Tibial artery (tissue), 4 donors: ENCODE measurements around the gene CYSTM1.

ENCODE experiments used
- DNase-seq, 2 donors: peaks; one replicate each; pipeline ENCODE4 v3.0.0-alpha.2; 2019
- H3K27ac ChIP-seq, 2 donors: fragments of 200-600 bp; sonication (generic) in 1 of 2; 1 replicate in 1 of 2; 2 replicates in 1 of 2; pipeline ENCODE4 v1.5.1; 2018 to 2019; ENCODE audit warnings: mild to moderate bottlenecking in 1 of 2
- H3K27me3 ChIP-seq, 2 donors: fragments of 200-600 bp; sonication (generic) in 1 of 2; one replicate each; pipeline versions ENCODE4 v1.5.1 to v1.6.0; 2016 to 2019
- H3K36me3 ChIP-seq, 3 donors: fragments of 200-600 bp; sonication (generic) in 2 of 3; one replicate each; pipeline ENCODE4 v1.5.1; 2016 to 2019; ENCODE audit warnings: mild to moderate bottlenecking in 2 of 3
- H3K4me1 ChIP-seq, 4 donors: fragments of 200-600 bp; sonication (generic) in 2 of 4; 1 replicate in 3 of 4; 2 replicates in 1 of 4; pipeline ENCODE4 v1.5.1; 2016 to 2019
- H3K4me3 ChIP-seq, 2 donors: fragments of 200-600 bp; sonication (generic) in 1 of 2; 1 replicate in 1 of 2; 2 replicates in 1 of 2; pipeline ENCODE4 v1.5.1; 2018 to 2019; ENCODE audit warnings: mild to moderate bottlenecking in 2 of 2
- H3K9me3 ChIP-seq, 3 donors: fragments of 200-600 bp; sonication (generic) in 1 of 3; one replicate each; pipeline ENCODE4 v1.5.1; 2016 to 2019
- intact Hi-C: fragments of 100-400 bp; cut with DNase I; formaldehyde crosslinking; loops from one replicate; pipeline ENCODE4 v1.15.0; 2023; ENCODE audit warnings: low total_unique reads
- TF ChIP-seq, protein P1 (sequence below), 2 experiments: fragments of 200-600 bp in 1 of 2; fragments of 450-650 bp in 1 of 2; IDR thresholded peaks; one replicate each; pipeline ENCODE4 v1.5.1; 2017 to 2019; ENCODE audit warnings: antibody characterized with exemption in 2 of 2, mild to moderate bottlenecking in 1 of 2, moderate library complexity in 1 of 2

CYSTM1 gene

DNA sequence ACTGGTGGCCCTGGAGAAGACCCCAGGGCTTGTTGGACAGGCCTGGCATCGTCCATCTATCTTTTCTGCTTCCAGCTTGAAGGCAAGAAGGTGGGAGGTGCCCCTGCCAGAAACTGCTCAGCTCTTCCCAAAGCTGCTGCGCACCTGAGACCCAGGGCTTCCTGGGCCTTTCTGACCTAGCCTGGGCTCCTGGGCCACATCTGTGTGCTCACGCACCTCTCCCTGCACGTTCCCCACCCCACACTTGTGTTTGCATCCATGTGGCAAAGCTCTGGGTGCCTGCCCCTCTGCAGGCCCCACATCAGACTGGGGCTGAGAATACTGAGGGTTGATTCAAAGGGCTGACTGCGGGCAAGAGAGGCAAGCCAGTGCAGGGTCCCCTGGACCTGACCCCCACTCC is 64.5 kb downstream of the CYSTM1 start:
- H3K4me3 ChIP-seq, result no peak overlapping the region
- no peaks in the 10 kb centered on the region for H3K27me3 ChIP-seq
- intact Hi-C loops, result no loop called here
- DNase-seq, result no peak
- peaks cover 0 to 7% (median 0%) of the 10 kb centered on the region in 3 donors for H3K36me3 ChIP-seq
- H3K9me3 ChIP-seq, result no peaks in the 10 kb centered on the region
- H3K27ac ChIP-seq, result peak overlapping the region in 1 of 2 donors; percentile 12
- TF ChIP-seq, protein P1, sequence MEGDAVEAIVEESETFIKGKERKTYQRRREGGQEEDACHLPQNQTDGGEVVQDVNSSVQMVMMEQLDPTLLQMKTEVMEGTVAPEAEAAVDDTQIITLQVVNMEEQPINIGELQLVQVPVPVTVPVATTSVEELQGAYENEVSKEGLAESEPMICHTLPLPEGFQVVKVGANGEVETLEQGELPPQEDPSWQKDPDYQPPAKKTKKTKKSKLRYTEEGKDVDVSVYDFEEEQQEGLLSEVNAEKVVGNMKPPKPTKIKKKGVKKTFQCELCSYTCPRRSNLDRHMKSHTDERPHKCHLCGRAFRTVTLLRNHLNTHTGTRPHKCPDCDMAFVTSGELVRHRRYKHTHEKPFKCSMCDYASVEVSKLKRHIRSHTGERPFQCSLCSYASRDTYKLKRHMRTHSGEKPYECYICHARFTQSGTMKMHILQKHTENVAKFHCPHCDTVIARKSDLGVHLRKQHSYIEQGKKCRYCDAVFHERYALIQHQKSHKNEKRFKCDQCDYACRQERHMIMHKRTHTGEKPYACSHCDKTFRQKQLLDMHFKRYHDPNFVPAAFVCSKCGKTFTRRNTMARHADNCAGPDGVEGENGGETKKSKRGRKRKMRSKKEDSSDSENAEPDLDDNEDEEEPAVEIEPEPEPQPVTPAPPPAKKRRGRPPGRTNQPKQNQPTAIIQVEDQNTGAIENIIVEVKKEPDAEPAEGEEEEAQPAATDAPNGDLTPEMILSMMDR (IDR thresholded peaks at IDR 0.05), result no peak
- peaks cover 0 to 32% (median 27%) of the 10 kb centered on the region in 4 donors for H3K4me1 ChIP-seq

DNA sequence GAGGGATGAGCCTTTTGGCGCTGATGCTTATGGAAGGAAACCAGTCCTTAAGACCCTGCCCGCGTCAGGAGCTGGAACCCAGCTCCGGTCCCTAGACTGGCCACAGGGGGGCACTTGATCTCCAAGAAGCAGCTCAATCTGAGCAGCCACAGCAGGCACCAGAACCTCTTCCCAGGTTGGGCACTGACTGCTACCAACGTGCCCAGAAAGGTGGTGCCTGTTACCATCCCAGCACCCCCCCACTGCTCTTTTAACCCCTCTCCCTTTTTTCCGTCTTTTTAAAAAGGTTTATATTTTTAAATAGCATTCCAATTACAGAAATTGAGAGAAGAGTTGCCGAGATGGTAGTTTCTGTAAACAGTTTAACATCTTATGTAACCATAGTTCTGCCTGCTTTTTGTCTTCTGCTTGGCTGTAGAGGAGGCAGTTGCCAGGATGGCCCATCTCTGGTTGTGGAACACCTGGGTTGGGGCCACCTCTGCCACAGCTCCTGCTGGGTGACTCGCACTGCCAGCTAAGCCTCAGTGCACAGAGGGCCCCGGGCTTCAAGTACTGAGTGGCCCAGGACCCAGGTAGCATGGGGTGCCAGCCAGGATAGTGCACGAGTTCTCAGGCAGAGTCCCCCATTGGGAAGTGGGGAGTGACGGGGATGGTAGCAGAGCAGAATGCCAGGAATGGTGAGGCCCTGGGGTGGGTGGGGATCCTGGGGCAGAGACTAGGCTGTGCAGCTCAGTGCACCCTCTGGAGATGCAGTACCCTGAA is 65.1 kb downstream of the CYSTM1 start:
- DNase-seq, result peak; percentile 59 to 78
- Histone ChIP-seq H3K4me3 (no peak overlapping the region), H3K27ac (peak overlapping the region in 1 of 2 donors; percentile 12), H3K36me3 (peaks cover 1 to 7% (median 3%) of the 10 kb centered on the region in 3 donors), H3K27me3 (no peaks in the 10 kb centered on the region), H3K4me1 (peaks cover 0 to 37% (median 30%) of the 10 kb centered on the region in 4 donors), H3K9me3 (no peaks in the 10 kb centered on the region)
- TF ChIP-seq, protein P1 (IDR thresholded peaks at IDR 0.05), result peak; percentile 67 to 71
- intact Hi-C loops, result no loop called here

DNA sequence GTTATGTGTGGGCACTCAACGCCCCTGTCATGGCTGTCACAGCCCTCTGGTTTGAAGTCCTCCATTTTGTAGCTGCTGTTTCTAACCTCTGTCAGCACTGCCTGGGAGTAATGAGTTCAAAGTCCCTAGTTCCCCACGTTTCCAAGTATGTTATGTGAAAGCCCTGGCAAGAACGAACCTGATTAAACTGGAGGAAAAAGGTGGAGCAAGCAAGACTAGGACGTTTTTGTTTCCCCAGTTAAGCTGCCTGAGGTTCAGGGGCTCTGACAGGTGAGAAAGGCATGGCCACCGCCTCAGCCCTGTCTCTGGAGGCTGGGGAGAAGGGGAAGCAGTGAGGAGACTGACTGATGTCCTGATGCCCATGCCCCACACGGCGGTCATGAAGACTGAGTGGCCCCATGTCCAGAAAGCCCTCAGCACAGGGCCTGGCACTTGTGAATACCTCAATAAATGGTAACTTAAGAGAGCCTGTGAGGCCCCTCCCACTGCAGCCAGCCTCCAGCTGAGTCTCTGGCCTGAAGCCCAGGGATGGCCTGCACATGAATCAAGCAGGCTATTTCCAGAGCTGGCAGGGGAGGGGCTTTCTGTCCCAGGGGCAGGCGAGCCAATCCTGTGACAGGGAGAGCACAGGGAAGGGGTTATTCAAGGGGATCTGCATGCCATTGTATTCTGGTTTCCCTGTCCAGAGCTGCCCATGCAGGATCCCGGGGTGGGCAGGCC is 66.2 kb downstream of the CYSTM1 start:
- peaks cover 0 to 43% (median 34%) of the 10 kb centered on the region in 4 donors for H3K4me1 ChIP-seq
- peak overlapping the region; percentile 33 to 56 for H3K27ac ChIP-seq
- no peak overlapping the region for H3K4me3 ChIP-seq
- DNase-seq, result peak; percentile 89 to 94
- no peaks in the 10 kb centered on the region for H3K9me3 ChIP-seq
- TF ChIP-seq, protein P1 (IDR thresholded peaks at IDR 0.05), result no peak
- no peaks in the 10 kb centered on the region for H3K27me3 ChIP-seq
- intact Hi-C loops, result no loop called here
- peaks cover 3 to 16% (median 7%) of the 10 kb centered on the region in 3 donors for H3K36me3 ChIP-seq

DNA sequence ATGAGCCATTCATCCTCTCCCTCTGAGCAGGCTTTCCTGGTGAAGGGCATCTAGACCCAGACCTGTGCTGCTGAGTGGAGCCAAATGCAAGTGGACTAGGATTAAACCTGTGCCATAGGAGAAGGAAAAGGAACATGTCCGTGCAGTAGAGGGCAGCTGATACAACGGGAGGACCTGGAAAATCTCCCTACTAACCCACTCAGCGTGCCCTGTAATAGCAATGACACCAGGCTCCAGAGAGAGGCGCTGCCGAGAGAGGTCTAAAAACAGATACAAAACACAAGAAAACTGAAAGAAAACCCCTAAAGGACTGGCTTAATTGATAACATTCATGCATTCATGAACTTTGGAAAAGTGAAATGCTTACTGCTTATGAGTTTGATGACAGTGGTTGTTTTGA is 67.1 kb downstream of the CYSTM1 start:
- no peak overlapping the region for H3K4me3 ChIP-seq
- peak overlapping the region; percentile 27 to 56 for H3K27ac ChIP-seq
- TF ChIP-seq, protein P1 (IDR thresholded peaks at IDR 0.05), result no peak
- DNase-seq, result no peak
- peaks cover 0 to 49% (median 39%) of the 10 kb centered on the region in 4 donors for H3K4me1 ChIP-seq
- peaks cover 3 to 19% (median 7%) of the 10 kb centered on the region in 3 donors for H3K36me3 ChIP-seq
- no peaks in the 10 kb centered on the region for H3K27me3 ChIP-seq
- intact Hi-C loops, result no loop called here
- no peaks in the 10 kb centered on the region for H3K9me3 ChIP-seq

DNA sequence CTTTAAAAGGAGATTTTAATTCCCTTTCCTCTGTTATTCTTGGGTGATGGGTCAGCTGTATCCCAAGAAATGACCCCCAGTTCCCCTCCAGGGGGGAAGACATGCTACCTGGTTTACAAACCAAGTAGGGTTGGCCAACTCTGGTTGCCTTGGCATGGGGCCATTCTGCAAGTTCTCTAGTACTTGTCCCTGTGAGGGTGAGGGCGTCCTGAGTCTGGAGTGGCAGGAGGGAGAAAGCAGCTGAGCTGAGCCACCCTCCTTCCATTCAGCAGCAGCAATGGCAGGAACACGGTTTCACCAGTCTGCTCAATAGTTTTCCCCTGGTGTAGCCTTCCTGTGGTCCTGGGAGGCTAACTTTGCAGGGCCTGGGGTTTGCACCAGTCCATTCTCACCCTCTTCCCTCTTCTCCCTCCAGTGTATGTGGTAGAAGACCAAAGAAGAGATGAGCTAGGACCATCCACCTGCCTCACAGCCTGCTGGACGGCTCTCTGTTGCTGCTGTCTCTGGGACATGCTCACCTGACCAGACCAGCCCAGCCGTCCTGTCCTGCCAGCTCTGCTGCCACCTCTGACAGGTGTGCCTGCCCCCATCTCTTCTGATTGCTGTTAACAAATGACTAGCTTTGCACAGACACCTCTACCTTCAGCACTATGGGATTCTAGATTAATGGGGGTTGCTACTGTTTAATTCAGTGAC is 68.0 kb downstream of the CYSTM1 start:
- intact Hi-C loops, result no loop called here
- no peak overlapping the region for H3K4me3 ChIP-seq
- H3K27me3 ChIP-seq, result no peaks in the 10 kb centered on the region
- H3K36me3 ChIP-seq, result peaks cover 3 to 19% (median 7%) of the 10 kb centered on the region in 3 donors
- TF ChIP-seq, protein P1 (IDR thresholded peaks at IDR 0.05), result no peak
- no peak for DNase-seq
- no peak overlapping the region for H3K27ac ChIP-seq
- peaks cover 0 to 49% (median 39%) of the 10 kb centered on the region in 4 donors for H3K4me1 ChIP-seq
- no peaks in the 10 kb centered on the region for H3K9me3 ChIP-seq
